Sciatic nerve (tissue), 2 donors: ENCODE results near the gene TBC1D10A. TPM values are rescaled to one million over a fixed set of nuclear protein-coding genes. Genes with fewer than 3 reads are reported as not detected.

Experiments
- ATAC-seq: fragments of 200-7000 bp; cut with Tn5 transposase; one replicate; pipeline ENCODE4 v1.9.1; 2020; ENCODE audit warnings: mild to moderate bottlenecking, moderate library complexity
- DNase-seq: peaks from one replicate; pipeline ENCODE4 v3.0.0-alpha.2; 2020; ENCODE audit warnings: low spot score
- intact Hi-C: fragments of 100-400 bp; cut with DNase I; formaldehyde crosslinking; loops from one replicate; pipeline ENCODE4 v1.14.2; 2022
- total RNA-seq: library from RNA; stranded (reverse); fragmentation: NEBNext Ultra II Directional; extraction: Animal tissue kit (Norgen Biotek cat#: 25700); gene quantifications from one replicate; pipeline ENCODE4 v1.2.1, GENCODE V29; 2021
- donor health status: DM: no; HTN: no; CAD: no.
- donor health status: DM: no; HTN: no; CAD: no.

The TBC1D10A gene
- total RNA-seq, 1 donor from 2014 or later: 29.4 TPM

GRCh38 chr22:30307041-30307574, 19.6 kb downstream of the TBC1D10A start:
- intact Hi-C loops: no loop called here
- no peak for DNase-seq
- ATAC-seq: no peak

- DNase-seq (no peak), ATAC-seq (no peak)
- intact Hi-C loops: no loop called here
These were observed 20.1 kb downstream of the TBC1D10A start for GRCh38 chr22:30306627-30307011.

- intact Hi-C loops: no loop called here
- no peak for ATAC-seq
- no peak for DNase-seq
These were observed 20.7 kb downstream of the TBC1D10A start for GRCh38 chr22:30305906-30306626.

- ATAC-seq: peak; percentile 84
- DNase-seq: peak; percentile 73
- intact Hi-C loops: no loop called here
These were observed 21.2 kb downstream of the TBC1D10A start for GRCh38 chr22:30305519-30305905.

- ATAC-seq: no peak
- no peak for DNase-seq
- intact Hi-C loops: no loop called here
These were observed 22.1 kb downstream of the TBC1D10A start for GRCh38 chr22:30304495-30305244.

- intact Hi-C loops: no loop called here
- DNase-seq: no peak
- ATAC-seq: no peak
These were observed 24.0 kb downstream of the TBC1D10A start for GRCh38 chr22:30302810-30303138.

GRCh38 chr22:30301995-30302809, 24.5 kb downstream of the TBC1D10A start:
- intact Hi-C loops: no loop called here
- peak; percentile 74 for ATAC-seq
- no peak for DNase-seq

GRCh38 chr22:30299322-30299721, 27.4 kb downstream of the TBC1D10A start:
- no peak for DNase-seq
- intact Hi-C loops: no loop called here

GRCh38 chr22:30297991-30298701, 28.6 kb downstream of the TBC1D10A start:
- intact Hi-C loops: no loop called here
- no peak for DNase-seq
- ATAC-seq: no peak

More at GRCh38 chr22:30299322-30299721, 27.4 kb downstream of the TBC1D10A start:
- no peak for ATAC-seq

- no peak for ATAC-seq
- intact Hi-C loops: no loop called here
- DNase-seq: no peak
These were observed 29.3 kb downstream of the TBC1D10A start for GRCh38 chr22:30297276-30297990.

GRCh38 chr22:30296833-30297232, 29.9 kb downstream of the TBC1D10A start:
- intact Hi-C loops: no loop called here
- DNase-seq: no peak
- no peak for ATAC-seq

GRCh38 chr22:30296324-30296723, 30.4 kb downstream of the TBC1D10A start:
- ATAC-seq: no peak
- intact Hi-C loops: no loop called here

GRCh38 chr22:30295576-30295975, 31.2 kb downstream of the TBC1D10A start:
- DNase-seq (no peak), ATAC-seq (no peak)
- intact Hi-C loops: no loop called here

More at GRCh38 chr22:30296324-30296723, 30.4 kb downstream of the TBC1D10A start:
- DNase-seq: no peak

- intact Hi-C loops: no loop called here
- DNase-seq (no peak), ATAC-seq (no peak)
These were observed 31.9 kb downstream of the TBC1D10A start for GRCh38 chr22:30294830-30295229.

GRCh38 chr22:30294066-30294465, 32.7 kb downstream of the TBC1D10A start:
- ATAC-seq (no peak), DNase-seq (no peak)
- intact Hi-C loops: no loop called here

GRCh38 chr22:30293026-30293425, 33.7 kb downstream of the TBC1D10A start:
- no peak for ATAC-seq
- intact Hi-C loops: no loop called here
- DNase-seq: no peak

- no peak for ATAC-seq
- intact Hi-C loops: no loop called here
- no peak for DNase-seq
These were observed 34.4 kb downstream of the TBC1D10A start for GRCh38 chr22:30292069-30292970.
